ENCODE measurements around the gene PTPRD.

Gene PTPRD

GRCh38 chr9:9752722-9753121 is 860.1 kb downstream of the PTPRD start:
- no peak for DNase-seq (ENCODE audit: low spot score)

GRCh38 chr9:9751996-9752395 is 860.8 kb downstream of the PTPRD start:
- DNase-seq (ENCODE audit: low spot score): no peak

DNA sequence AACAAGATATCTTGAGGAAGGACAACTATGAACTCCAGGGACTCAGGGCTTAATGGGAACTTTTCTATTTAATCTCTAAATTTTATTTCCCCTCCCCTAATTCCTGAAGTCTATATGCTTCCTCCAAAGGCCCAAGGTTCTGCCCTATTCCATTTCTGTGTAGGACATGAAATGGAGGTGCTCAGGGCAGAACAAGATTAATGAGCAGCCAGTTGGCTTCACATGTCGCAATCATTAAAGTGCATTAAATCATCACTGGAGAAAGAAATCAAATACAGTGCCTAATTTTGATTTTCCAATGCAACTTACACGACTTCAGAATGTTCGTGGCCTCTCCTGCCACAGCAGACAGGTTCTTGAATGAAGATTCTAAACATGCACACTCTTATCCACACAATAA is 862.1 kb downstream of the PTPRD start:
- no peak for DNase-seq (ENCODE audit: low spot score)

GRCh38 chr9:9749591-9749990 is 863.2 kb downstream of the PTPRD start:
- DNase-seq (ENCODE audit: low spot score): no peak

GRCh38 chr9:9747787-9748186 is 865.0 kb downstream of the PTPRD start:
- DNase-seq (ENCODE audit: low spot score): no peak

- DNase-seq (ENCODE audit: low spot score): no peak
Measured at GRCh38 chr9:9746826-9747225, 866.0 kb downstream of the PTPRD start.

DNA sequence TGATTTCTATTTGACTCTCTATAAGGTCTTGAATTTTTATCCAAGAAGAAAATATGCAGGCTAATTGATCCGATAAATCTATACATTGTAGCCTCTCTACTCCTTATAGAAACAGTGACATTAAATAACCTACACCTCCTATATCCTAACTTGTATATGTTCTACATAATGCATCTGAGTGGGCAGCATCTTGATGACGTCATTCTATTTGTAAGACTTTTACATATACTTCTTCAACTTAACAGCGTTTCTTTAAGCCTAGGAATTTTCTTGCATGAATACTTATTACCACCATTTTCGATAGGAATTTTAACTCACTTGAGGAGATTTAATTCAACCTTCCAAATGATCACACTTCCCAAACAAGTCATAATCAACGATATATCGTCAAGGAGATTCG is 869.0 kb downstream of the PTPRD start:
- no peak for DNase-seq (ENCODE audit: low spot score)

DNA sequence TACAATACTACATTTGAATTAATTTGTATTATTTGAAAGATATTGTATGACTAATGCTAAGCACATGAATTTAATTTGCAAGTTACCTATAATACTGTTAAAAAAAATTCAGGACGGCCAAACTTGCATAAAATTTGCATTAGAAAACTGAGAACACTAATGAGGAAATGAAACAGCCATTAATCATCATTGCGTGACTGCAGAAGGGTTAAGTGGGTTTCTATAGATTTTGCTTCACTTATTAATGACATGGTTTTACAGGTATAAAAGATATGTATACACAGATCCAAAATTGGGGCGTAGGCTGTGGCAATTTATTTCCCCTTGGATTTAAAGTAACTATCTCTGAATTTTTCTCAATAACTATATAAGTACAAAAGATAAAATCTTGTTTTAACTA is 882.6 kb downstream of the PTPRD start:
- DNase-seq (ENCODE audit: low spot score): no peak

GRCh38 chr9:9729082-9729481 is 883.7 kb downstream of the PTPRD start:
- no peak for DNase-seq (ENCODE audit: low spot score)

GRCh38 chr9:9719373-9720112 is 893.3 kb downstream of the PTPRD start:
- no peak for DNase-seq (ENCODE audit: low spot score)

DNA sequence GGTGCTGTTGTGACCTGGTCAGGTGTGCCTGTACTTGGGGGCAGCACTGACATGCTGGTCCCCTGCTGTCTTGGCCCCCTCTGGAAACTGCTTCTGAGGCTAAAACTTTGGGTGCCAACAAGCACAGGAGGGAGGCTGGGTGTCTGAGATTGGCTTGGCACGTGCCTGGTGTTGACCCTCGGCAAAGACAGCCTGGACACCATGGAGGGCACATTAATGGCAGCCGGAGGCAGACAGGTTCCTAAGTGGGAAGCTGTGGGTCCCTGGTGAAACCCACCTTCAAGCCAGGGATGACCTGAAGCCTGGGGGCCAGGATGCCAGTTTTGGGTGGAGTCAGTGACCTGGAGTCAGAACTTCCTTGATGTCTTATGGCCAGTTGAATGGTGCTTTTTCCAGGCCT is 894.1 kb downstream of the PTPRD start:
- DNase-seq (ENCODE audit: low spot score): no peak

- DNase-seq (ENCODE audit: low spot score): no peak
Measured at GRCh38 chr9:9679433-9679832, 933.4 kb downstream of the PTPRD start.

DNA sequence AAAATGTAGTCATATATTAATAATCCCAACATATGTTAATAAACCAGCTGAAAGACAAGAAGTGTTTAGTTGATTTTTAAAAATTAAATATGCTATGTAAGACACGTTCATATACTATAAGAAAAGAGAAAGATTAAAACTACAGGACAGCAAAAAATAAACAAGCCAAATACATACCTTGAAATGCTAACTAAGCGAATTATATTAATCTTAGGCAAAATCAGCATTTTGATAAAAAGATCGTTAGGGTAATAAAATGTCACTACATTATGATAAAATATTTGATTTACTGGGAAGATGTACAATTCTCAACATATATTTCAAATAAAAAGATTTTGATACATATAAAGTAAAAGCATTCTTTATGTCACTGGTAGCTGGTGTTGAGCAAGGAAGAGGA is 938.3 kb downstream of the PTPRD start:
- no peak for DNase-seq (ENCODE audit: low spot score)

- DNase-seq (ENCODE audit: low spot score): no peak
Measured at GRCh38 chr9:9670454-9670853, 942.3 kb downstream of the PTPRD start.

DNA sequence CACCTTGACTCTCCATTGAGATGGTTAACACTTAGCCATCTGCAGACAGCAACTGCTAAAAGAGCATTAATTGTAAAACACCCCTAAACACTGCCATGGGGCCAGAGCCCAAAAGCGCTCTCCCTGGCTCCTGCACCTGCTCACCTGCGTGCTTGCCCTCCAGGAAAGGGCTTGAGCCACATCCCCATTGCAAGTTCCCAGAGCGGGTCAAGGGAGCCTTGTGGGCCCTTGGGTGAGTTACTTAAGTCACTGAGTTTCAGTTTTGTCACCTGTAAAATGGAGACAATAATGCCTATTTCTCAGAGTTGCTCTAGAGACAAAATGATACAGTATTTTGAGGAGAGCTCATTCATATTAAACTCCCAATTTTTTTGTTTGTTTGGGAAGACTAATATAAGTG is 967.8 kb downstream of the PTPRD start:
- DNase-seq (ENCODE audit: low spot score): no peak

DNA sequence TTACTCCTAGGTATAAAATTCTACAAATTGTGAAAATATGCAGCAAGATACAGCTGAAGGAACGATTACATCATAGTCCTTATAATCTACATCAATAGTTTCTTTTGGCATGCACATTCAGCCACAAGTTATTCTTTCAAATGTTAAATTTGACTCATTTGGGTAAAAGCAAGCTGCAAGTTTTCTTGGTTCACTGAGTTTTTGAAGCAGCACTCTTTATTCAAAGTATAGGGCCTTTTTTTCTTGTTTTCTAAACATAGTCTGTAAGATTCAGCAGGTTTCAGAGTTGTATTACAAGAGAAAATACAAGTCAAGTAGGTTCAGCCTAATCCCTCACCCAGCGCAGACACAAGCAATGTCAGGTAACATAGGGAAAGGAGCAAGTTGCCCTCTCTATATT is 981.5 kb downstream of the PTPRD start:
- no peak for DNase-seq (ENCODE audit: low spot score)

GRCh38 chr9:9625248-9625647 is 987.6 kb downstream of the PTPRD start:
- no peak for DNase-seq (ENCODE audit: low spot score)

- no peak for DNase-seq (ENCODE audit: low spot score)
Measured at GRCh38 chr9:9623506-9623905, 989.3 kb downstream of the PTPRD start.

DNA sequence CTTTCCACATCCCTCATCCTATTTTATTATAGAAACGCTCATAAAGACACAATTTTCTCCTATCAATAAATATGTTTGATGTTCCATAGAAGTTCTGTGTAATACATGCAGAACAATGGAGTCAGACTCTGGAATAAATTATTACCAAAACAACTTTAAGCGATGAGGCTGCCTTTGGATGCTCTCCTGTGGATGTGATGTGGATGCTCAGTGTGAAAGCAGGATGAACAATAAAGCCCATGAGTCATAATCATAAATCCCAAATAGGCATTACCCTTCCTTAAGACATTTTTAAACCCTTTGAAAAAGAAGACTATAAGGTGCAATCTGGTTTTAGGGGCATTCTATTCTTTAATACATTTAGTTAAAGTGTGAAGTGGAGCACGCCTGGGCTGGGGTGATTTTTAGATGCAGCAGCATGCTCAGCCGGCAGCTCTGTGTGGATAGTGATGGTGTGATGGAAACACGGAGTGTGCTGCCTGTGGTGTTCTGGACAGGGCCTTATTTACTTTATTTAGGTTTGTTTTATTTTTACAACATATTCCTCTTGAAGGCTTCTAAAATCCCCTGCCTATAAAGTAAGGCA is 991.4 kb downstream of the PTPRD start:
- no peak for DNase-seq (ENCODE audit: low spot score)

DNA sequence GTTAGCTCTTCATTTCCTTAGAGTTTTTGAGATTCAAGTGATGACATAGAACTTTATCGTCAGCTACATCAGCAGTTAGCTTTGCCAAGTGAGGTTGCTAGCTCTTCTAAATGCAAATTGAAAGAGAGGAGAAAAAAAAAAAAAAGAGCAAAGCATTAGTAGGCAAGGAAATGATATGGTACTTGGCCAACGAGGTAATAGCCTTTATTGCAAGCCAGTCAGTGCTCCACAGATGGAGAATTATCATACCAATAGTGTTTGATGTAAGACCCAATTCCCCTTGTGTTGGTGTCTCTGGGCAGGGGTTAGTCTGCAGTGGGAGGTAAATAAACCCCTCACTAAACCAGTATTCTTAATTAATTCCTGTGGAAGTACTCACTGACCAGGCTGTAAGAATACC is 992.1 kb downstream of the PTPRD start:
- no peak for DNase-seq (ENCODE audit: low spot score)

- no peak for DNase-seq (ENCODE audit: low spot score)
Measured at GRCh38 chr9:9615086-9615485, 997.7 kb downstream of the PTPRD start.

DNA sequence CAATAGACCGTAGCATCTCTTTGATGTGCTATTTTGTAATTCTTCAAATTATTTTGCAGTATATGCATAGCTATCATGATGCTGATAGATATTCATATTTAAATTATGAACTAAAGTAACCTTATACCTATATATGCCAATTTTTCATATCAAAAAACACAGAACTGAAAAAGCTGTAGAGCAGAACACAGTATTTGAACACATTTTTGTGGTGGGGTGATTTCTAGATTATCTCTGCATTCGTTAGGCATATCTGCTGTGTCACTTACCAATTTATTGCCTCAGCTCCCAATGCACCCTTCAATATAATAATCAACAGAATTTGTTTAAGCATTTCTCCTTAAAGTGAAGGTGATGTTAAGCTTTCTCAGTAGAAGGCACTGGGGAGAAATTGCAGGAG is 998.2 kb downstream of the PTPRD start:
- DNase-seq (ENCODE audit: low spot score): no peak

DNA sequence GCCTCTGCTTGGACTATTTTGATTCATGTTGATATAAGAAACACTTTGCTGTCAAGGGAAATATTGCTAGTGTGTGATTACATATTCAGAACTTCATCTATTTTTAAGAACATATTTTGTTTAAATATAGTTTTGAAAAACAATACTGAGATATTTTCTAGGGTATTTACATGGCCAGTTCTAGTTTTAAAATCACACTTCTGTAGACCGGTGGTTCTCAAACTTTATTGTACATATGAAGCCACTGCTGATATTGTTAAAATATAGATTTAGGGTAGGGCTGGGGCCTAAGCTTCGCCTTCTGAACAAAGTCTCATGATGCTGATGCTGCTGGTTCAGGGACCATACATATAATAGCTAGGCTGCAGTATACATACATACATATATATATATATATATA is 1000.0 kb downstream of the PTPRD start:
- DNase-seq (ENCODE audit: low spot score): no peak

- DNase-seq (ENCODE audit: low spot score): no peak
Measured at GRCh38 chr9:9612270-9612669, 1000.5 kb downstream of the PTPRD start.

All from GM03348 (cell line).